Activated T-cell treated with anti-CD3 and anti-CD28 coated beads, Interleukin-2, amount 50 U/mL, for 72 hours (primary cell): Measurements from ENCODE around the gene ASIC4. TPM values are rescaled to one million over a fixed set of nuclear protein-coding genes. Genes with fewer than 3 reads are reported as not detected.

Experiments
- ATAC-seq, 2 donors: fragments of 150-1000 bp; cut with Tn5 transposase; replicated peaks in 1 of 2; 2 replicates each; pipeline ENCODE4 v1.10.0; 2021; ENCODE audit warnings: moderate library complexity in 2 of 2, mild to moderate bottlenecking in 1 of 2
- DNase-seq, 2 donors: peaks; one replicate each; pipeline ENCODE4 v3.0.0; 2021 to 2022; ENCODE audit warnings: mixed read lengths in 1 of 2
- H3K27ac Mint-ChIP-seq: one replicate; pipeline ENCODE4 v1.8.0; 2022; ENCODE audit warnings: mild to moderate bottlenecking, moderate library complexity, mixed read lengths
- H3K27me3 Mint-ChIP-seq: one replicate; pipeline ENCODE4 v1.8.0; 2022; ENCODE audit warnings: low read depth, mixed read lengths
- H3K36me3 Mint-ChIP-seq, 2 donors: one replicate each; pipeline ENCODE4 v1.8.0; 2022; ENCODE audit warnings: mixed read lengths in 2 of 2, mild to moderate bottlenecking in 1 of 2; ENCODE audit not compliant: insufficient read depth in 2 of 2
- H3K4me1 Mint-ChIP-seq: one replicate; pipeline ENCODE4 v1.8.0; 2022; ENCODE audit warnings: low read depth, mixed read lengths
- H3K4me3 Mint-ChIP-seq, 2 donors: one replicate each; pipeline ENCODE4 v1.8.0; 2022; ENCODE audit warnings: mild to moderate bottlenecking in 2 of 2, mixed read lengths in 2 of 2, moderate library complexity in 2 of 2
- H3K9me3 Mint-ChIP-seq, 2 donors: one replicate each; pipeline ENCODE4 v1.8.0; 2022; ENCODE audit warnings: mixed read lengths in 2 of 2
- total RNA-seq, 2 donors: library from RNA; stranded (reverse); gene quantifications; one replicate each; pipeline ENCODE4 v1.2.3, GENCODE V29; 2022

Gene ASIC4
- total RNA-seq, 2 donors from 2014 or later: 0.19 to 0.30 TPM

GRCh38 chr2:219530048-219530963 is 16.0 kb downstream of the ASIC4 start:
- no peaks in the 10 kb centered on the region for H3K36me3 Mint-ChIP-seq
- peak; percentile 90 to 91 for ATAC-seq
- no peak overlapping the region for H3K4me3 Mint-ChIP-seq
- H3K27me3 Mint-ChIP-seq: peaks cover 62% of the 10 kb centered on the region
- H3K27ac Mint-ChIP-seq: no peak overlapping the region
- H3K4me1 Mint-ChIP-seq: peaks cover 7% of the 10 kb centered on the region
- H3K9me3 Mint-ChIP-seq: no peaks in the 10 kb centered on the region
- DNase-seq: peak; percentile 88 to 90

- Mint-ChIP-seq H3K9me3 (no peaks in the 10 kb centered on the region), H3K27me3 (peaks cover 48% of the 10 kb centered on the region), H3K4me1 (peaks cover 7% of the 10 kb centered on the region), H3K36me3 (no peaks in the 10 kb centered on the region), H3K4me3 (no peak overlapping the region), H3K27ac (no peak overlapping the region)
- ATAC-seq (no peak), DNase-seq (no peak)
These were observed 17.5 kb downstream of the ASIC4 start for GRCh38 chr2:219531639-219532377.

GRCh38 chr2:219532378-219532649 is 18.0 kb downstream of the ASIC4 start:
- ATAC-seq (no peak), DNase-seq (no peak)
- Mint-ChIP-seq H3K27ac (no peak overlapping the region), H3K4me3 (no peak overlapping the region), H3K4me1 (peaks cover 7% of the 10 kb centered on the region), H3K27me3 (peaks cover 44% of the 10 kb centered on the region), H3K9me3 (no peaks in the 10 kb centered on the region), H3K36me3 (no peaks in the 10 kb centered on the region)

GRCh38 chr2:219533930-219534661 is 19.8 kb downstream of the ASIC4 start:
- Mint-ChIP-seq H3K27ac (no peak overlapping the region), H3K27me3 (peaks cover 26% of the 10 kb centered on the region), H3K4me1 (peaks cover 7% of the 10 kb centered on the region), H3K9me3 (no peaks in the 10 kb centered on the region), H3K36me3 (no peaks in the 10 kb centered on the region), H3K4me3 (no peak overlapping the region)
- ATAC-seq (no peak), DNase-seq (no peak)

- no peak for DNase-seq
- Mint-ChIP-seq H3K4me1 (no peaks in the 10 kb centered on the region), H3K9me3 (no peaks in the 10 kb centered on the region), H3K36me3 (peaks cover 0 to 2% of the 10 kb centered on the region in 2 donors), H3K27ac (no peak overlapping the region), H3K4me3 (no peak overlapping the region), H3K27me3 (peaks cover 3% of the 10 kb centered on the region)
- ATAC-seq: no peak
These were observed 22.1 kb downstream of the ASIC4 start for GRCh38 chr2:219536425-219536824.

GRCh38 chr2:219536967-219537366 is 22.7 kb downstream of the ASIC4 start:
- peaks cover 3% of the 10 kb centered on the region for H3K4me1 Mint-ChIP-seq
- peaks cover 0 to 2% of the 10 kb centered on the region in 2 donors for H3K36me3 Mint-ChIP-seq
- no peak overlapping the region for H3K27ac Mint-ChIP-seq
- no peaks in the 10 kb centered on the region for H3K9me3 Mint-ChIP-seq
- H3K4me3 Mint-ChIP-seq: no peak overlapping the region
- ATAC-seq (no peak), DNase-seq (no peak)
- H3K27me3 Mint-ChIP-seq: no peaks in the 10 kb centered on the region

GRCh38 chr2:219537657-219538488 is 23.6 kb downstream of the ASIC4 start:
- Mint-ChIP-seq H3K36me3 (peaks cover 0 to 2% of the 10 kb centered on the region in 2 donors), H3K27ac (no peak overlapping the region), H3K4me1 (peaks cover 10% of the 10 kb centered on the region), H3K4me3 (no peak overlapping the region), H3K27me3 (no peaks in the 10 kb centered on the region), H3K9me3 (no peaks in the 10 kb centered on the region)
- ATAC-seq (no peak), DNase-seq (no peak)

- Mint-ChIP-seq H3K36me3 (peaks cover 0 to 2% of the 10 kb centered on the region in 2 donors), H3K9me3 (no peaks in the 10 kb centered on the region), H3K27ac (no peak overlapping the region), H3K4me3 (no peak overlapping the region), H3K4me1 (peaks cover 10% of the 10 kb centered on the region), H3K27me3 (no peaks in the 10 kb centered on the region)
- ATAC-seq (no peak), DNase-seq (no peak)
These were observed 24.2 kb downstream of the ASIC4 start for GRCh38 chr2:219538504-219538951.

- DNase-seq (no peak), ATAC-seq (no peak)
- H3K4me3 Mint-ChIP-seq: no peak overlapping the region
- no peak overlapping the region for H3K27ac Mint-ChIP-seq
- H3K36me3 Mint-ChIP-seq: peaks cover 0 to 2% of the 10 kb centered on the region in 2 donors
- no peaks in the 10 kb centered on the region for H3K9me3 Mint-ChIP-seq
- no peaks in the 10 kb centered on the region for H3K27me3 Mint-ChIP-seq
- H3K4me1 Mint-ChIP-seq: peaks cover 12% of the 10 kb centered on the region
These were observed 24.9 kb downstream of the ASIC4 start for GRCh38 chr2:219538956-219539788.

GRCh38 chr2:219539926-219540678 is 25.8 kb downstream of the ASIC4 start:
- Mint-ChIP-seq H3K36me3 (peaks cover 0 to 2% of the 10 kb centered on the region in 2 donors), H3K4me1 (peaks cover 20% of the 10 kb centered on the region), H3K27ac (no peak overlapping the region), H3K27me3 (peaks cover 9% of the 10 kb centered on the region), H3K9me3 (no peaks in the 10 kb centered on the region), H3K4me3 (no peak overlapping the region)
- no peak for ATAC-seq
- DNase-seq: no peak

- no peak for ATAC-seq
- H3K36me3 Mint-ChIP-seq: peaks cover 0 to 2% of the 10 kb centered on the region in 2 donors
- peaks cover 14% of the 10 kb centered on the region for H3K27me3 Mint-ChIP-seq
- DNase-seq: no peak
- no peak overlapping the region for H3K27ac Mint-ChIP-seq
- peaks cover 20% of the 10 kb centered on the region for H3K4me1 Mint-ChIP-seq
- peak overlapping the region; percentile 85 to 96 for H3K4me3 Mint-ChIP-seq
- no peaks in the 10 kb centered on the region for H3K9me3 Mint-ChIP-seq
These were observed 26.7 kb downstream of the ASIC4 start for GRCh38 chr2:219540784-219541504.
